HG02840 (cell line): ENCODE measurements around the gene CLPX.
"Not testable (repeated sequence)": the region's sequence is repeated elsewhere in the genome, so short reads cannot be mapped to it uniquely, and the experiment has no call there.

Experiments
- ATAC-seq: cut with Tn5 transposase; IDR thresholded peaks from one replicate; pipeline ENCODE4 v1.9.1; 2021; ENCODE audit warnings: mild to moderate bottlenecking, moderate library complexity, moderate number of reproducible peaks; ENCODE audit not compliant: unreplicated experiment, low FRiP score

Gene CLPX

DNA sequence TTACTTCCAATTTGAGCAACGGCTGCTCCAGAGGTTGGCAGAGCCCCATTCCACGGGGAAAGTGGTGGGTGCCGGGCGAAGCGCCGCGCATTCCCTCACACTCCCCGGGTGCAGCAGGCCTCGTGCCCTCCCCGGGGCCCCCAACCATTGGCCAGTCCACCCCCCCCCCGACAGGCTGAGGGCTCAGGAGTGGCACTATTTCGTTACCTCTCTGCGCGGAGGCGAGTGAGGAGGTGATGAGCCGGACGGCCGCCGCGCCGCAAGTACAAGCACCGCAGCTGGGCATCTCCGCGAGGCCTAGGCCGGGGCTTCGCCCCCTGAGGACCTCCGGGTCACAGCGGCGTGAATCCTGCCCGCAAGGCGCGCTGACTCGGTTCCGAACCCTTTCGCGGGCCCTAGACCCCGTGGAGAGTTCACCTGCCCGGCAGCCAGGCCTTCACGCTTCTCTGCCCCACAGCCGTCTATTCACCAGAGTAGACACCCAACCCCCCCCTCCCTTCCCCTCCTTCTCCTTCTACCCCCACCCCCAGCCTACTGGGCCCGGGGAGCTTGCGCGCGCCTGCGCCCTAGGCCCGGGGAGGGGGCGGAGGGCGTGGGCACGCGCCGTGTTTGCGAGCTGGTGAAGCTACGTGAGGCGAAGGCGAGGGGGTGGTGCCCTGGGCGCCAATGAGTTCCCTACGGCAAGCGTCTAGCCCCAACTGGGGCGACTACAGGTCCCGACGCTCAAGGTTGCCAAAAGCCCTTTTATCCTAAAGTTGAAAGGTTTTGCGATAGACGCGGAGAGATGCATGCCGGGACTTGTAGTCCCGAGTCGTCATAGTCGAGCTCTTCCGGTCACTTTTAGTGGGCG lies at the start of gene CLPX:
Gene CLPX, minus strand, starts transcription at position 475 of the 850 bp plus-strand sequence. Its CDS starts 189 bp downstream, at position 286.
- ATAC-seq = peak; percentile 70

DNA sequence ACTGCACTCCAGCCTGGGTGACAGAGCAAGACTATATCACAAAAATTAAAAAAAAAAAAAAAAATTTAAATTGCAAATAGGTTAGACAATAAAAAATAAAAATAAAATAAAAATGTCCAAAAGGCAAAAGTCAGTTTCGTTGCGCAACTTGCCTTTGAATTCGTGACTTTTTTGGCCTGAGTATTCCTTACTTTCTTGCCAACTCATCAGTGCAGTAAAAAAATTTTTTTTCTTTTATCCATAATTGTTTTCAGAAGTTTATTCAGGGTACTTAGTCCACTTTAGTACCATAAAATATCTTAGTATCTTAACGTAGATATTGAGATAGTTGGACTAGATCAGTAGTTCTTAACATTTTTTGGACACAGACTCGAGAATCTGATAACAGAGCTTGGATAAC lies 48.6 kb upstream of the CLPX start:
- ATAC-seq = no peak

DNA sequence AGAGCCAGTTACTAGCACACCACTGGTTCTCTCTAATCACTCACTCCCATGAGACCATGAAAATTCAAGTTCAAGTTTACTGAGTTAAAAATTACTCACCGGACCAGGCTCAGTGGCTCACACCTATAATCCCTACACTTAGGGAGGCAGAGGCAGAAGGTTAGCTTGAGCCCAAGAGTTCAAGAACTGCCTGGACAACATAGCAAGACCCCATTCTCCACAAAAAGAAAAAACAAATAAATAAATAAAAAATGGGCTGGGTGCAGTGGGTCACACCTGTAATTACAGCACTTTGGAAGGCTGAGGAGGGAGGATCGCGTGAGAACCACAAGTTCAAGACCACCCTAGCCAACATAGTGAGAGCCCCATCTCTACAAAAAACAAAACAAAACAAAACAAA lies 47.4 kb upstream of the CLPX start:
- ATAC-seq = no peak

DNA sequence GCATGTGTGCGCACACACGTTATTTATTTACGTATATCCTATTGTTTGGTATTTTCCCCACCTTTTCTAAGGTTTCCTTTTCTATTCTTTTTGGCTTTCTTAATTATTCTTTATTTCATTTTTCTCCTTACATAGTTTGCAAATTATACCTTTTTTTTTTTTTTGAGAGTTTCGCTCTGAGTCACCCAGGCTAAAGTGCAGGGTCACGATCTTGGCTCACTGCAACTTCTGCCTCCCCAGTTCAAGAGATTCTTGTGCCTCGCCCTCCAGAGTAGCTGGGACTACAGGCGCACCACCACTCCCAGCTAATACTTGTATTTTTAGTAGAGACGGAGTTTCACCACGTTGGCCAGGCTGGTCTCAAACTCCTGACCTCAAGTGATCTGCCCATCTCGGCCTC lies 46.2 kb upstream of the CLPX start:
- no peak for ATAC-seq

DNA sequence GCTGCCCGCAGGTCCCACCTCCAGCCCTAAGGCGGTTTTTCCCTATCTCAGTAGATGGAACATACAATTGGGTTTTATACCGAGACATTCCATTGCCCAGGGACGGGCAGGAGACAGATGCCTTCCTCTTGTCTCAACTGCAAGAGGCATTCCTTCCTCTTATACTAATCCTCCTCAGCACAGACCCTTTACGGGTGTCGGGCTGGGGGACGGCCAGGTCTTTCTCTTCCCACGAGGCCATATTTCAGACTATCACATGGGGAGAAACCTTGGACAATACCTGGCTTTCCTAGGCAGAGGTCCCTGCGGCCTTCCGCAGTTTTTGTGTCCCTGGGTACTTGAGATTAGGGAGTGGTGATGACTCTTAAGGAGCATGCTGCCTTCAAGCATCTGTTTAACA lies 41.8 kb upstream of the CLPX start:
- ATAC-seq = not testable (repeated sequence)

DNA sequence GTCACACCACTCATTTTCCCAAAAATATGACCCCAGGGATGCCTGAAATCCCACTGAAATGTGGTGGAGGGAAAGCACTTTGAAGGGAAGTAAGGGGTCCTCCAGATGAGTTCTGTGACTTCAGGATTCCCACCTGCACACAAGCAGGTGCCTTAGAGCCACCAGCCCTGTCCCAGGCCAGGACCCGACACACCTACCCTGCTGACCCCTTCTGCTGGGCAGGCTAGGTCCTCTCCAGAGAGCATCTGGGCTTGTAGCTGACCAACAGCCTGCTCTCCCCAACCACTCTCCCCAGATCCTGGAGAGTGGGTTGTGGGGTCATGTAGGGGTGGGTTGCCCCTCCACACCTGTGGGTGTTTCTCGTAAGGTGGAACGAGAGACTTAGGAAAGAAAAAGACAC lies 41.1 kb upstream of the CLPX start:
- ATAC-seq = no peak

DNA sequence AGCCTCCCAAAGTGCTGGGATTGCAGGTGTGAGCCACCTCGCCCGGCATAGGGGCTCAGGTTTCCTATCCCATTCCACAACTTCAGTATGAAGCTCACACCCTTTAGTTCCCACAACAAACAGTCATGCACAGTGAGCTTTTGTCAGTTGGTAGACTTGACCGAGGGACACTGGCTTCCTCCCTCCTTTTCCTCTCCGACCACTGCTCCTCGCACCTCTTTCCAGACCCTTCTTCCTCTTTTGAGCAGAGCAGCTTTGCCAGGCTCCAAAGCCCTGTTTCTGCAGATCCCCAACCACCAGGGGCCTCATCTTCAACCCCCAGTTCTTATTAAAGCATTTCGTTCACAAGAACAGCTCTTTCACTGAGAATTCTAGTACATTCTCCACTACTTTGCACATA lies 38.9 kb upstream of the CLPX start:
- ATAC-seq = no peak

DNA sequence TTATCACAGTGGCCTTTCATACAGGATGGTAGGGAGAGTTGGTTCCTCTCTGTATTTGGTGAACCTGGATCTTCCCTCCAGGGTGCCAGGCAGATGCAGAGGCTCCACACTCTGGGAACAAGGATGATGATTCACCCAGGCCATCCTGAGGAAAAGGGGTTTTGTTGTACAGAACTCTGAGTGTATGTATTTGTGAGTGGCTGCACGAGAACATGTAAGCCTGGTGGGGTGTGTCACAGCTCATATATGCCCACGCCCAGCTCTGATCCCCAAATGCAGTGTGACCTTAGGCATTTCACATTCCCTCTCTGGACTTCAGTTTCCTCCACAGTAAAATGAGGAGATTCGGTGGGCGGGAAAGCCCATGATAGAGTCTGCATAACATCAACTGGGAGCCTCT lies 37.7 kb upstream of the CLPX start:
- no peak for ATAC-seq

DNA sequence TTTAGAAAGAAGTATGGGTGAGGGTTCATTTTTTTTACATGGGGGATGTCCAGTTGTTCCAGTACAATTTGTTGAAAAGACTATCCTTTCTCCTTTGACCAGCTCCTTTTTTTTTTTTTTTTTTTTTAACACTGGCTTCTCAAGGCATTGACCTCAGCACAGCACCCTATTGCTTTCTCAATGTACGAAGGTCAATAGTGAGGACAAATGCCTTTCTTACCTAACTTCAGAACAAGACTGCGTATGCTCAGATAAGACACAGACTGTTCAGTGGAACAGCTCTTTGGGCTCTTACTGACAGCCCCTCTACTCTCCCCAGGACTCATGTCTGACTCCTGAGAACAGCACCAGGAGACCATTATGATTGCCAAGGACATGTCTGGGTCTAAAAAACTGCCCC lies 36.6 kb upstream of the CLPX start:
- ATAC-seq = no peak

DNA sequence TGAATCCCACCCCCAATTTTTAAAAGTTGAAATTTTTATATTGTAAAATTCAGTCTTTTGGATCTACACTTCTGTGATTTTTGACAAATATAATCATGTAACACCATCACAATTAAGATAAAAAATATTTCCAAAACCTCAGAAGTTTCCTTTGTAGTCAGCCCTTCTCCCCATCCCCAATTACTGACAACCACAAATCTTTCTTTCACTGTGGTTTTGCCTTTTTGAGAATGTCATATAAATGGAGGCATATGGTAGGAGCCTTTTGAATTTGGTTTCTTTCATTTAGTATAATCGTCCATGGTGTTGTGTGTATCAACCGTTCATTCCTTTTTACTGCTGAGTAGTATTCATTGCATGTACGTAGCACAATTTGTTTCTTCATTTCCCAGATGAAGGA lies 34.0 kb upstream of the CLPX start:
- no peak for ATAC-seq

DNA sequence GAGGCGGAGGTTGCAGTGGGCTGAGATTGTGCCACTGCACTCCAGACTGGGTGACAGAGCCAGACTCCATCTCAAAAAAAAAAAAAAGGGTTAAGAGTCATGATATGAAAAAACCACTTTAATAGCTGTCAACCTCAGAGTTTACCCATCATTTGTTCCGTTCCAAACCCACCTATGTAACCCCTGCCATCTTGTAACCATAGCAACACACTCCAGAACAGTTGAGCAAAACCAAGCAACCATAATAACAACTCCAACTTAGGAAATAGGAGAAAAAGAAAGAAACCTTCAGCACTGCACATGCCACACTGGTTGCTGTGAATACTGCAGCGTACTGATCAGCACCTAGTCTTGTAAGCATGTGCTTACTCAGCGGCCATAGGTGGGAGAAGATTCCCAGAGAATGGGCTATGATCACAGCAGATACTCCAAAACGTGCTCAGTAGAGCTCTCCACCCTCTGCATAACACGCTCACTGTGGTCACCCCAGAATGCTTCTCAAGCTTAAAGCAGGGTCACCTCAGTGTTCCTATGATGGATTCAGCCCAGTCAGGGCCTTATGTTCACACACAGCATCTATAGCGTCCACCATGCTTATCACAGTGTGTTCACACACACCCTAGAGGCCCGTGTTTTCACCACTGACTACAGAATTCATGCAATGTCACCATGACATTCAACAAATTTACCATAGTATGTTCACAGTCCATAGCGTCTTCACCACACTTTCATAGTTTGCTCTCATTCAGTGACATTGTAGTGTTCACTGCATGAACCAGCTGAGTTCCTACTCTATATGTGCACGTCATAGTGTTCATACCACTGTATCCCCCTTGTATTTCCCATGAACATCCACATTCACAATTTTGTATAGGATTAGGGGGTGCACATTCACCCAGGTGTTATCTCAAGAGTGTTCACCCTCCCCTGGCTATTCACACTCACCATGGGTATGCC lies 32.7 kb upstream of the CLPX start:
- ATAC-seq = no peak

DNA sequence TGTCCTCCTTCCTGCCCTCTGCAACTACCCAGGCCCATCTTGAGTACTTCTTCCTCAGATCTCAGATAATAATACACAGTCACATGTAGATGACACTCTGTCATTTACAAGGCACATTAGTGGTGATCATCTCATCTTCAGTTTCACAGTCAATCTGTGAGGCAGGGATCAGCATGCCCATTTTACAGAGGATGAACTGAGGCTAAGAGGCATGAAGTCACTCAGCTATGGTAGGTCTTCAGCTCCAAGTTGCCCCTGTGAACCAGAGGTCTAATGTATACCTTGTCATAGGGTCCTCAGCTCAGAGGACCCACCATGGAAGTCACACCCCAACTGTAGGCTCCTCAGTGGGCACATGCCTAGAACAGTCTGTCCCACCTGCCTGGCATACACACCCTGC lies 30.4 kb upstream of the CLPX start:
- no peak for ATAC-seq

DNA sequence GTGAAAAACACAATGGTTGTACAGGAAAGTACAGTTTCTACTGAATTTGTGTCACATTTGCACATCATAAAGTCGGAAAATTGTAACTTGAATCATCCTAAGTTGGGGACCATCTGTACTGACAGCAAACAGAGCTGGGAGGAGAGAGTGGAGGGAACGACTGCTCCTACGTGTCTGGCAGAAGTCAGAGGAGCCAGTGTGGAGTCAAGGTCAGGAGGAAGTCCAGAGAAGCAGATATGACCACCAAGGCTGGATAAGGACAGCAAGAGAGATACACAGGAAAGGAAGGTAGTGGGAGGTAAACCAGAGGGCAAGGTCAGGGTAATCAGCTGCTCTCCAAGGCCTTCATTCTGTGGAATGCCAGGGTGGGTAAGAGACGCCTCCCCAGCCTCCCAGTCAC lies 28.9 kb upstream of the CLPX start:
- ATAC-seq = no peak

DNA sequence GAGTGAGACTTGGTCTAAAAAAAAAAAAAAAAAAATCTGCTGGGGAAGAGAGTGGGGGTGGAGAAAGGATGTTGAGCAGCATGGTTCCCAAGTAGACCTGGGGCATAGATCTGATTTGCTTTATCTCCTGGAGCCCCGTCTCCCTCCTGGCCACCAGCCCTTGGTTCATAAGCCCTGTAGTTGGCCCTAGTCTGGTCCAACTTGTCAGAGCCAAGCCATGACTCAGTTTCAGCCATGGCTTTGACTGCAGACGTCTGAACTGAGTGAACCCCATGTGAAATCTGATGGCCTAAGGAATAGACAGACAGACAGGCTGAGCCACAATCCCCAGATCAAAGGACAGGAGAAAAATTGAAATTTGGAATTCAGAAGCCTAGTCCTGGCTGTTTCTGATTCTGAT lies 28.1 kb upstream of the CLPX start:
- ATAC-seq = no peak

DNA sequence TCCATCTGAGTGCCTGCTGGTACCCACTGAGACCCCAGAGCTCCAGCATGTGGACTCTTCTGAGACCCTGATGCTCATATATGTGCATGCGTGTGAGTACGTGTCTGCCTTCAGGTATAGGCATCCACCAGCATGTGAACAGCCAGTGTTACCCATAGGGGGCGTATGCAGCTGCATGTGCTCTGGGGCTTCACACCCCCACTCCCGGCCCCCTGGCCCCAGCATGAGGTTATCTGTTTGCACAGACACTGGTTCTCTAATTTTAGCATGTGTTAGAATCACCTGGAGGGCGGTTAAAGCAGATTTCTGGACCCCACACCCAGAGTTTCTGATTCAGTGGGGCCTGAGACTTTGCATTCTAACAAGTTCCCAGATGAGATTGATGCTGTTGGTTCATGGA lies 27.0 kb upstream of the CLPX start:
- no peak for ATAC-seq

DNA sequence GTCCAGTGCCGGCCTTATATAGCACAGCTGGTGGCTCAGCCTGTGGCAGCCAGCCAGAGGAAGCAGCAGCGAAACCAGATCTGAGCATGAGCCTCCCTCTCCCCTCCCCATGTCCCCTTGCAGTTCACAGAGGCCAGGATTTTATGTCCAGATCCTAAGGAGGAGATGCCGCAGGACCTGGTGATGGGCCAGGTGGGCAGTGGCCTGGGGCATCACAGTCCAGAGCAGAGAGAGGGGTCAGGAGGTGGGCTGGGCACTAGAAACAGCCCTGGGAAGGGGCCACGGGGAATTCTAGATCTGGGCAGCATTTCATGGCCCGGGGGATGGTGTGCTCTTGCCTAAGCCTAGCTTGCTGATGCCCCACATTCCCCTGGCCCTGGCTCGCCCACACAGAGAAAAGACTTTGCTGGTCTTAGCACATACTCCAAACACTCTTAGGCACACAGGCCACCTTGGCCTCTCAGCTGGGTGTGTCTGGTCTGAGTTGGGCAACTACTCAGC lies 26.4 kb upstream of the CLPX start:
- ATAC-seq = no peak

DNA sequence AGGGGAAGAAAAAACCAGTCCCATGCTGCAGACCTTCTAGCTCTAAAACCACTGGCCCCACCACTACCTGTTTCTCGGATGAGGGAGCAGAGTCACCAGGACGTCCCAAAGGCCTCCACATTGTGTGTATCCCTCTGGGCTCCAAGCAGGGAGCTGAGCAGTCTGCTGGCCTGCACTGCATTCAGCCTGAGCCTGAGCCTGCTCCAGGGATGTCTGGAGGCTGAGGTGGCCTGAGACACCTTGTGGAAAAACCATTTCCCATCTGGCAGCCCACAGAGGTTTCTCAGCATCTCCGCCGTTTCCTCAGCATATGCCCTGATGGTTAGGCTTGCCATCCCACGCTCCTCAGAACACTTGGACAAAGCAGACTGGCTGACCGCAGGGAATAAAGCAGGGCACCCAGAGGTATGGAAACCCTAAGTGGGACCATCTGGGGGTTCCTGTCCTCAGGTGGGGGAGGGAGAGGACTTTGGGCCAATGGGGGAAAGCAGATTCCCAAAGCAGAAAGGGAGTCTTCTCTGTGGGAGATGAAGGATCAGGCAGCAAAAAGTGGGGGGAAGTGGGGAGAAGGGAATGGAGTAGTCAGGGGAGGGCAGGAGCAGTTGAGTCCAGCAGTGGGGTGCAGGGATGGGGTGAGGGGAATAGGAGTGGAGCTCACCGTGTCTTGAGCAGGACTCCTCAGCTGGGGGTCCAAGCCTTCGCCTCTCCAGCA lies 25.8 kb upstream of the CLPX start, which contains the start of gene CILP:
Gene CILP, minus strand, starts transcription at position 704 of the 712 bp plus-strand sequence. CDS start 1,718 bp downstream, outside the sequence.
- no peak for ATAC-seq

DNA sequence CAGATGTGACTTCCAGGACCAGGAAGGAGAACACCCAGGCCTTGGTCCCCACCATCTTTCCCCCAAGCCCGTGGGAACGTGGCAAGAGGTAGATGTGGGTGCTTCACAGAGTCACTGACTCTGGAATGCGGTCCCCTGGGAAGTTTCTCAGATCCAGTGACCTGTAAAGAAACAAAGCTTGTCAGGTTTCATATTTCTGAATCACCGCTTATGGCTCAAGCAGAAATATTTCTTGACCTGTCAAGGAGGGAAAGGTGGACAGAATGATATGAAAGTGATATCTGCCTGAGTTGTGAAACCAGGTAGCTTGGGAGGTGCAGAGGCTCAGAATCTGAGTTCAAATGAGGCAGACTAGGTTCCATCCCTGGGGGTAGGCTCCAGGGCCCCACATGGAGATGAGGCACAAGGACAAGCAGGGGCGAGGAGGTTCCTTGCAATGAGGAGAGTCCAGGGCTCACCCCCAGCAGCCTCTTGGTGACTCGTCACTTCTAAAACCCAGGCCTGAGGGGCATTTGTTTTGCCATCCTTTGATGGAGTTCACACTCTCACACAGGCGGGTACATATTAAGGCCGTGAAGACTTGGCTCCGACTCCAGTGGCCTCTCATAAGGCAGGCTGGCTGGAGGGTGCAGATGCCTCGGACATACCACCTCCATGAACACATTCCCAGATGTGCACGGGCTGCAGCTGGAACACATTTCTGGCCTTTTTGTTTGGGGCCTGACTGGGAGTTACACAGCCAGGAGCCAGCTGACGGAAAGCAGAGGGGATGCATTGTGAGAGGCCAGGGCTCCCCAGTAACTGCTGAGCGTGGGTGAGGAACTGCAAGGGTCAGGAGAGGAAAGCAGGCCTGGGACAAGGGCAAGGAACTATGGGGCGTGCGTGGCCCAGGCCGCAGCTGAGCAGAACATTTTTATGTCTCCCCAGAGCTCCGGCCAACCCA lies 24.8 kb upstream of the CLPX start:
- no peak for ATAC-seq

DNA sequence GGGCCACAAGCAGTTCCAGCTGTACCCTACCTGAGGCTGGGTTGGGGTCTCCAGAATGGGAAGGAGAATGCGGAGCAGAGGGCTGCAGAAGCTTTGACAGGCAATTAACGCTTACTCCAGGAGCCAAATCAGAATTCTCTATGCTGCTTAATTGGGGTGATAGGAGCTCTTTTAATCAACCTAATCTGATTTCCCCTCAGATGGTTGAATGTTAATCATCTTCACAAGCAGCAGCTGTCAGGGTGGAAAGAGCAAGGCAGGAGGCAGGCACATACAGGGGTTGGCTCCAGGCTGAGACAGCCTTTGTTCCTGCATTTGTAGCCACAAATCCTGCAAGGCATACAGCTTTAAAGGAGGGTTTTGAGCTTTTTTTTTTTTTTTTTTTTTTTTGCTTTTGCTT lies 23.5 kb upstream of the CLPX start:
- no peak for ATAC-seq
